Measurements from ENCODE around the gene CCDC70.

DNA sequence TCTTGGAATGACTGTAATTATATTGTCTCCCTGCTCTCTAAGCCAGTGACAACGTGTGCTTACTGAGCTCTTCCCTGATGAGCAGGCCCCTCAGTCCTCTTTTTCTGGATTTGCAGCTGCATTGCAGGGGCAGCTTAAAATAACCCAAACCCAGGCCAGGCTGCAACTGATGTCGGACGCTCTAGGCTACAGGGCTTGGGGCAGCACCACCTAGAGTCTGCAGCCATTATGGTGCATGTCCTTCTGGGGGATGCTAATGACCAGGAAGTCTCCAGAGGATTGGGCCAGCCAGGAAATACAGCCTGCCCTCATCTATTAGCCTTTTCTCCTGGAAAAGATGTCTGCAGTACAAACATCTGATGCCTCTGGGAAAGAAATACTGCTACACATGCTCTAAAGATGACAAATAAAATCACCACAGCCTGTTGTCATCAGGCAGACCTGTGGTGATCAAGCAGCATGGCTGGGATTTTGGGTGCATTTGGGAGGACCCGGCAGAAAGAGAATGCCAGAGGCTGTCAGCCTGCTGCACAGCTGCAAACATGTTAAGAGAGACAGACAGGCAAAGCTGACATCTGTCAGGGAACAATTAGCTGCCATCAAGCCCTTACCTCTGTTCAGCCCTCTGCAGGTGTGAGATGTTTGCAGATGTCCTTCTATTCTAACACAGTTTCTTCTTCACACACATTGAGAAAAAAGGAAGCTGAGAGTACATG is 51.8 kb downstream of the CCDC70 start:
- TF ChIP-seq CTCF (IDR thresholded peaks at IDR 0.05; ENCODE audit: low read length) (no peak), EZH2phosphoT487 (IDR thresholded peaks at IDR 0.05; ENCODE audit: low read length) (no peak), EZH2 (optimal IDR thresholded peaks at IDR 0.05; ENCODE audit: low read depth, low read length) (no peak)
